ENCODE results near the gene RXRA.

- TF ChIP-seq CTCF (IDR thresholded peaks at IDR 0.05) (peak in 4 of 5 experiments; percentile 21 to 39 (median 36)), EP300 (IDR thresholded peaks at IDR 0.05) (peak in 1 of 2 donors; percentile 81)
Measured at GRCh38 chr9:134325813-134326723, at the start of gene RXRA.

Measured in tibial nerve (tissue), 4 donors.